ENCODE data around the gene PEF1.

Gene PEF1

DNA sequence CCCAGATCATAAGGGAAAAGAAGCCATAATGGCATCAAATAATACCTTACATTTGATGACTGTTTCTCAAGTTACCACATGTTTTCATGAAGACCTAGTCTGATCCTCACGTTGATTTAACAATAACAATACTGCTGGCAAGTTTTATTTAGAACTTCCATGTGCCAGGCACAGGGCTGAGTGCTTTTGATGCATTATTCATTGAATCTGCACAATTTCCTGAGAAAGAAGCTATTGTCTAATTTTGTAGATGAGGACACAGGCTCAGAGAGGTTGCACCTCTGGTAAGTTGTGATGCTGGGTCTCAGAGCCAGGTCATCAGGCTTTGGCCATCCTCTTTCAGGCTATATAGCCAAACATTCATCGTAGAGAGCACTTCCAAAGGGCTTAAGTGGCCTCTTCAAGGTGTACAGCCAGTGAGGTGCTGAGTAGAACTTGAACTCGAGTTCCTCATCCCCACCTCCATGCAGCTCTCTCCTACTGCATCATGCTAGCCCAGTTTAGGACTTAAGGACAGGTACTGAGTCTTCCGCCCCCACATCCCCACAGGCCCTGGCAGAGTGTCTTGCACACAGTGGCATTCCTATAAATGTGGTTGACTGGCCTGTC lies 8.3 kb upstream of the PEF1 start:
- FAIRE-seq: no peak

DNA sequence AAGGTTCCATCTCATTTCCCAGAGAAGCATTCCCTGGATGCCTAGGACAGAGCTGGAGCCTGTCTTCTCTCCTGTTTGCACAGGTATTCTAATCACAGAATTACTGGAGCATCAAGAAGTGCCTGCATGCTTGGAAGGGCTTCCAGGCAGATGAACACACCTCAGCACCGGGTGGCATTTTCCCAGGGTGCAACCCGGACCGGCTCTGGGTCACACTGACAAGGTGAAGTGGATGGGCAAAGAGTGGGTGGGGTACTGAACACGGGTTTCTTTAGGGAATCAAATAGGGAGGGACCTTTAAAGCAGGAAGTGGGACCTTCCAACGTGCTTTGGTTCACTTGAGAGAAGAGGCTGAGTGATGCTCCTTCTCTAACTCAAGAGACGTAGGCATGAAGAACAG lies 7.1 kb upstream of the PEF1 start:
- FAIRE-seq: no peak

GRCh38 chr1:31651089-31651420 lies 6.4 kb upstream of the PEF1 start:
- no peak for FAIRE-seq

GRCh38 chr1:31650161-31651088 lies 5.7 kb upstream of the PEF1 start:
- no peak for FAIRE-seq

- FAIRE-seq: no peak
Measured at GRCh38 chr1:31648641-31649357, 4.1 kb upstream of the PEF1 start.

DNA sequence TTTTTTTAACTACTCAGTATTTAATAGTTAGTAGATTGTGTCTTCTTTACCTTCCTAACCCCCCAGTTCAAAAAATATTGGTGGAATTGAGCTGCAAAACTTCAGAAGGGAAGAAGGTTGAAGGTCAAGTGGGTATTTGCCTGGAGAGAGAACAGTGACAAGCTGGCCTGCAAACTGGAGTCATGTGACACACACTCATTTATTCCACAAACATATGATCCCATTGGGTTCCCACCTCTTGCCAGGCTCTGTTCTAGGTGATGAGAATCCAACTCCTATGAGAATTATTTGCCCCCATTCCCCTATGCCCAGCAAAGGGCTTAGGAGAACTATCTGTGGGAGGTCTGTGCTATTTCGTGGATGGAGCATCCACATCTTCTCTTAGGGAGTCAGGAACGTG lies 3.5 kb upstream of the PEF1 start:
- no peak for FAIRE-seq

- FAIRE-seq: no peak
Measured at GRCh38 chr1:31647106-31647505, 2.4 kb upstream of the PEF1 start.

GRCh38 chr1:31646259-31646960 lies 1.7 kb upstream of the PEF1 start:
- FAIRE-seq: no peak

GRCh38 chr1:31645274-31645568 lies 545 bp upstream of the PEF1 start:
- FAIRE-seq: no peak

- no peak for FAIRE-seq
Measured at GRCh38 chr1:31643976-31644559, 608 bp downstream of the PEF1 start.

DNA sequence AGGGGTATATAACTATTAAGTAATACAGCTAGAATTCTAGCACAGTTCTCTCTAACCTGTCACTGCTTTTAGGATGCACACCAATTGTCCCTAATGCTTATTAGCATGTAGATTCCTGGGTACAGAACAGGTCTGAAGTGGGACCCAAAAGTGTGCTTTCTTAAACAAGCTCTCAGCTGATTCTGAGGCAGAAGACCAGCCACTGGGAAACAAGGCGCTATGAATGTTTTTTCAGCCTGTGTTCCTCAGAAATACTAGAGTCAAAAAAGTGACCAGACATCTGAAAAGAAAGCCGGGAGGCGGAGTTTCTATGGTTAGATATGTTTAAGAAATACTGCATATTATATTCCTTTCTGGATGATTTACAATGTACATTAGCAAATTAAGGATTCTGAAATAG lies 1.8 kb downstream of the PEF1 start:
- no peak for FAIRE-seq

DNA sequence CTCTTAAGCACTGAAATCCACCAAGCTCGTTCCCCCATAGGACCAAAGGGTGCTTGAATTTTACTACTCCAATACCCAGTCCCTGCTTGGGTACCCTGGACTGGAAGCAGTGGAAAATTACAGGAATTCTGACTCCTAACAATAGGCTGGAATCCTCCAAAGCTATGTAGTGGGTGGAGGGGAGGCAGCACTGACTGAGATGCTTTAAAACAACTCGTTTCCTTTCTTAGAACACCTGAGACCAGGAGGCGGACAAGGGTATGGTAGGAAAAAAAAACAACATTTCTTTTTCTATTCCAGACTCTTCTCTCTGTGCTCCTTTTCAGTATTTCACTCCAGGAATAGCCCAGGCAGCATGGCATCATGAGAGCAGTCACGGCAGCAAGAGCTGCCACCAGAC lies 2.3 kb downstream of the PEF1 start:
- FAIRE-seq: no peak

DNA sequence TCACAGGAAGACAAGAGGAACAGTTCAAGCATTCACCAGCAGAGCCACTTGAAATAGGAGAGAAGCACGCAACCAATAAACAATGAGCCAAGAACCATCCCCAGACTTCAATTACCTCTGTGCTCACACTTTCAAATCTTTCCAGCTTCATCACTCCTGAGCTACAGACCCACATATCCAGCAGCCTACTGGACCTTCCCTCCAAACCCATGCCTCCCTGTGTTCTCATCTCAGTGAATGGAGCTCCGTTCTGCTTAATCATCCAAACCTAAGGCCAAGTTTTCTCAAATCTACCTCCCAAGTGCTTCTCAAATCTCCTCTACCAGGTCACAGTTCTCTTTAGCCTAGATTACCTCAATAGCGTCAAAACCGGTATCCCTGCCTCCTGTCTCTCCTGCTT lies 3.7 kb downstream of the PEF1 start:
- FAIRE-seq: no peak

DNA sequence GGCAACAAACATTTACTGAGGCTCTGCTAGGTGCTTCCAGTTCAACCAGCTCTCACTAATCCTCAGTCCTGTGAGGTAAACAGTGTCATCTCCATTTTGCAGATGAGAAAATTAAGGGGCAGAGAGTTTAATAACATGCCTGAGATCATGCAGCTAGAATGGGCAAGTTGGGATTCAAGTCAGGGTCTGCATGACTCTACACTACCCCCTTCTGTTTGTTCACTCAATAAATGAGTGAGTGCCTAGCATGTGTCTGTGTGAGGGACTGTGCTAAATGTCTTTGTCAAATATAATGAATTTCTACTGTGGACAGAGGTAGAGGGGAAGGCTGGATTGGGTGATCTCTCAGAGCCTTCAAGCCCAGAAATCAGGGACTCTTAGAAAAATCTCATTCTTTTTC lies 4.5 kb downstream of the PEF1 start:
- FAIRE-seq: no peak

DNA sequence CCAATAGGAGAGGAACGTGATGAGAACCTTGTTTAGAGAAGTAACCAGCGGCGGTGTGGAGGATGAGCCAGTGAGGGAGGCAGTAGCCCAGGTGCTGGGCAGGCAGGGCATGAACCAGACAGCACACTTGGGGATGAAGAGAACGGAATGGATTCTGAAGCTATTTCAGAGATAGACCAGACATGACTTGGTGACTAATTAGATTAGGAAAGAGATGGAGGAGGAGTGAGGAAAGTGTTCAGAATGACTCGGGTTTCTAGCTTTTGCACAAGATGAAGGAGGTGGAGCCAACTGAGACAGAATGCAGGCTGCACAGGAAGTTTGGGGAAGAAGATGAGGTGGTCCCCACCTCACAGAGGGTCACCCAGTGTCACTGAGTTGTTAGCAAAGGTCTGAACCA lies 5.1 kb downstream of the PEF1 start:
- no peak for FAIRE-seq

DNA sequence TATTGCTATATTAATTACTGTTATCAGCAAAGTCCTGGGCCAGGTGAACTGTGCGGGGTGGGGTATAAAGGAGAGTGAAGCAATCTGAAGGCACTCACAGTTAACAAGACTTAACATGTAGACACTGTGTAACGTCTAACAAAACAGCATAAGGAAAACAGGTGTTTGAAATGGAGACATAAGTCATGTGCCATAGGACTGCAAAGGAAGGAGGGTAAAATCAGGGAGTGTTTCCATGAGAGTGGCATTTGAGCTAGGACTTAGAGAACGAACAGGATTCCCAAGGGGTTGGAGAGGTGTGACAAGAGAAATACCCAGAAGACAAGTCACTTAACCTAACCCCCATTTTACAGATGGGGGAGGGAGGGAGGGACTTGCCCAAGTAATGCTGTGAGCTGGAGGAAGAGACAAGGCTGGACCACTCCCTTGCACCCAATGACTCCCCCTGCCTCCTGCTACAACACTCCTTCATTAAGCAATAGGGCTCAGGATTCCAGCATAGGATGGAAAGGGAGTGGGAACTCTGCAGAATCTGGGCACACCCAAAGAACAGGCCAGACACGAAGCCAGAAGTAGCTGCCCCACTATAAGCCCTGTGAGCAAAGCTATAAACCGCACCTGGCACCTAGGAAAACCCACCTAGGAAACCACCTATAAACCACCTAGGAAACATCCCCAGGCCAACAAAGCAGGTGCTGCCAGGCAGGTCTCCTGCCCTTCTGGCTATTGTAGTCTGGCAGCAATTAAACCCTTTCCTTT lies 6.6 kb downstream of the PEF1 start:
- no peak for FAIRE-seq

GRCh38 chr1:31633117-31633516 lies 11.6 kb downstream of the PEF1 start:
- no peak for FAIRE-seq

GRCh38 chr1:31632649-31633048 lies 12.0 kb downstream of the PEF1 start:
- no peak for FAIRE-seq

DNA sequence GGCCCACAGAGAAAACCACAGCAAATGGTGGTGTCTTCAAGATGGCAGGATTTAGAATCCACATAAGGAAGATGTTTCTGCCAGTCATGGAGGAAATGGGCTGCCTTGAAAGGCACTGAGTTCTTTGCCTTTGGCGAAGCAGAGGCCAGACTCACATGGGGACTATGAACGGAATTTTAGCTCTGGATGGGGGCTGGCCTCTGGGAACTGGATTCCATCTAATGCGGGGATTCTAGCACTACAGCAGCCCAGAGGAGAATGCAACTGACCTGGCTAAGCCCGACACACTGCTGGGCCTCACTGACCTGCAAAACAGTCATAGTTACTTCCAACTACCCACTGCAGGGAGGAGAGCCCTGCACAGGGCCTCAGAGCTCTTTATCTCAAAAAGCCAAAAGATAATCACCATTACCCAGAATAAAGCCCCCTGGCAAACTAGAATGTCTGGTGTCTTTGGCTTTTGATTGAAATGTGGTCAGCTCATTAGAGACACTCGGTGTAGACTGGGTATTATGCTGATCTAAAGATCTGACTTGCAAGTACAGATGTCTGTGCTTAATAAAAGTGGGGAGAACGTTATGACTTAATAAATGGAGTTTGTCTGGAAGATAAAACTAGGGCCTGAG lies 15.6 kb downstream of the PEF1 start:
- FAIRE-seq: no peak

DNA sequence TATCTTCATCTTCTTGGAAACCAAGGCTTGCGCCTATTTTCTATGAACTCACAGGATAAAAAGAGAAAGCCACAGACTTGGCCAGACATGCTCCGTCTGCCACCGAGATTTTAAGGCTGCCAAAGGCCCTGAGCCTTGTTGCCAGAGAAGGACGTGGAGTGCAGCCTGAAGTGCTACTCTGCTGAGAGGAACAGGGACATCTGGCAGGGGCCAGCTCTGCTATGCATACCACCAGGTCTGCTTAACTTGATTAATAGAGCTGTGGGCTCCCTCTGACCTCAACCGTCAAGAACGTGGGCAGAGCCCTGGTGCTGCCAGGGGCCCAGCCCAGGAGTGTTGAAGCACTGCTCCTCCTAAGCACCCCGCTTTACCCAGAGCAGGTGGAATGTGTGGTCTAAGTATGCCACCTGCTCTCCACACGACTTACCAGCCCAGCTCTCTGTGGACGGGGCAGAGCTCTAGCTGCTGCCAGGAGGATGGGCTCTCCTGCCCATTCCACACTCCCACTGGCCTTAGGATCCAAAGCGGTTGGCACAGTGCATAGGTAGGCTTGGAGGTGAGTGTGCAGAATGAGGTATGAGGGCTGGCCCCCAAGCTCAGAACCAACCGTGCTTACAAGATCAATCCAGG lies 16.6 kb downstream of the PEF1 start:
- no peak for FAIRE-seq

GRCh38 chr1:31627301-31627929 lies 17.3 kb downstream of the PEF1 start:
- FAIRE-seq: no peak

Measured in A204.1 (cell line).